Neural crest cell (in vitro differentiated cells): ENCODE results near the gene AP1B1. TPM values are rescaled to one million over a fixed set of nuclear protein-coding genes. Genes with fewer than 3 reads are reported as not detected.
"Not testable (repeated sequence)": the region's sequence is repeated elsewhere in the genome, so short reads cannot be mapped to it uniquely, and the experiment has no call there.

Experiments
- DNase-seq: peaks from one replicate; pipeline ENCODE4 v3.0.0; 2021; ENCODE audit warnings: low read depth, mixed read lengths, low spot score
- H3K27ac Mint-ChIP-seq: one replicate; pipeline ENCODE4 v1.8.0; 2021; ENCODE audit warnings: mild to moderate bottlenecking, mixed read lengths; ENCODE audit not compliant: unreplicated experiment
- H3K27me3 Mint-ChIP-seq: 2 replicates; pipeline ENCODE4 v1.8.0; 2021; ENCODE audit warnings: low read depth, mild to moderate bottlenecking, mixed read lengths
- H3K36me3 Mint-ChIP-seq: 2 replicates; pipeline ENCODE4 v1.8.0; 2021; ENCODE audit warnings: low read depth, mild to moderate bottlenecking, mixed read lengths
- H3K4me1 Mint-ChIP-seq: 2 replicates; pipeline ENCODE4 v1.8.0; 2021; ENCODE audit warnings: mixed read lengths
- H3K4me3 Mint-ChIP-seq: one replicate; pipeline ENCODE4 v1.8.0; 2021; ENCODE audit warnings: mild to moderate bottlenecking, mixed read lengths
- H3K9me3 Mint-ChIP-seq: 2 replicates; pipeline ENCODE4 v1.8.0; 2021; ENCODE audit warnings: mixed read lengths
- CTCF ChIP-seq: fragments of 200-600 bp; sonication (generic); conservative IDR thresholded peaks from 2 replicates; pipeline ENCODE4 v1.5.0; 2021; ENCODE audit warnings: antibody characterized with exemption, mild to moderate bottlenecking
- total RNA-seq: library from RNA; stranded (reverse); gene quantifications from 2 replicates; pipeline ENCODE4 v1.2.1, GENCODE V29; 2021

Gene AP1B1
- total RNA-seq, 1 donor from 2014 or later = 58.4 TPM

- H3K4me3 Mint-ChIP-seq = no peak overlapping the region
- TF ChIP-seq CTCF = no peak
- no peak overlapping the region for H3K27ac Mint-ChIP-seq
- peaks cover 8% of the 10 kb centered on the region for H3K36me3 Mint-ChIP-seq
- no peaks in the 10 kb centered on the region for H3K9me3 Mint-ChIP-seq
- no peaks in the 10 kb centered on the region for H3K27me3 Mint-ChIP-seq
- DNase-seq = no peak
- peaks cover 11% of the 10 kb centered on the region for H3K4me1 Mint-ChIP-seq
These were observed 10.4 kb downstream of the AP1B1 start for GRCh38 chr22:29377979-29378378.

GRCh38 chr22:29376705-29377104 is 11.7 kb downstream of the AP1B1 start:
- H3K36me3 Mint-ChIP-seq, H3K4me1 Mint-ChIP-seq, H3K27me3 Mint-ChIP-seq, DNase-seq, H3K4me3 Mint-ChIP-seq, H3K9me3 Mint-ChIP-seq, H3K27ac Mint-ChIP-seq: not testable (repeated sequence)

- peaks cover 11% of the 10 kb centered on the region for H3K4me1 Mint-ChIP-seq
- DNase-seq = no peak
- H3K4me3 Mint-ChIP-seq = no peak overlapping the region
- H3K36me3 Mint-ChIP-seq = peaks cover 8% of the 10 kb centered on the region
- no peak for TF ChIP-seq CTCF
- H3K27me3 Mint-ChIP-seq = no peaks in the 10 kb centered on the region
- no peaks in the 10 kb centered on the region for H3K9me3 Mint-ChIP-seq
- H3K27ac Mint-ChIP-seq = peak overlapping the region; percentile 57
These were observed 12.8 kb downstream of the AP1B1 start for GRCh38 chr22:29375398-29376076.

GRCh38 chr22:29374806-29375205 is 13.6 kb downstream of the AP1B1 start:
- DNase-seq, H3K36me3 Mint-ChIP-seq, H3K4me3 Mint-ChIP-seq, H3K9me3 Mint-ChIP-seq, H3K27me3 Mint-ChIP-seq, H3K27ac Mint-ChIP-seq: not testable (repeated sequence)
- H3K4me1 Mint-ChIP-seq = peaks cover 14% of the 10 kb centered on the region

GRCh38 chr22:29374401-29374800 is 14.0 kb downstream of the AP1B1 start:
- Mint-ChIP-seq H3K27me3 (no peaks in the 10 kb centered on the region), H3K4me3 (no peak overlapping the region), H3K4me1 (peaks cover 18% of the 10 kb centered on the region), H3K27ac (no peak overlapping the region), H3K36me3 (peaks cover 8% of the 10 kb centered on the region), H3K9me3 (no peaks in the 10 kb centered on the region)
- TF ChIP-seq CTCF = no peak
- no peak for DNase-seq

- TF ChIP-seq CTCF = peak; percentile 23
- H3K9me3 Mint-ChIP-seq = no peaks in the 10 kb centered on the region
- DNase-seq = no peak
- peaks cover 33% of the 10 kb centered on the region for H3K4me1 Mint-ChIP-seq
- peak overlapping the region; percentile 43 for H3K27ac Mint-ChIP-seq
- H3K27me3 Mint-ChIP-seq = no peaks in the 10 kb centered on the region
- no peak overlapping the region for H3K4me3 Mint-ChIP-seq
- H3K36me3 Mint-ChIP-seq = no peaks in the 10 kb centered on the region
These were observed 17.8 kb downstream of the AP1B1 start for GRCh38 chr22:29370537-29370936.
